OCI-LY1 (cell line): ENCODE measurements around the gene KLF7.

ENCODE experiments used
- H2AFZ ChIP-seq: fragments of 200-600 bp; sonication (generic), shearing (Covaris generic); 2 replicates; pipeline ENCODE4 v1.6.0; 2014; ENCODE audit warnings: antibody characterized with exemption, mild to moderate bottlenecking, low read length
- H3F3A ChIP-seq: fragments of 200-600 bp; sonication (generic), shearing (Covaris generic); 2 replicates; pipeline ENCODE4 v1.6.0; 2014; ENCODE audit warnings: mild to moderate bottlenecking, antibody characterized with exemption, low read length, moderate library complexity; ENCODE audit not compliant: insufficient read depth
- H3K27ac ChIP-seq: fragments of 200-600 bp; sonication (generic); 2 replicates; pipeline ENCODE4 v1.5.1; 2014; ENCODE audit warnings: low read length, mixed run types, mild to moderate bottlenecking, low read depth; ENCODE audit not compliant: poor library complexity, severe bottlenecking
- H3K27me3 ChIP-seq: fragments of 200-600 bp; sonication (generic); 2 replicates; pipeline ENCODE4 v1.6.0; 2014; ENCODE audit warnings: antibody characterized with exemption, mild to moderate bottlenecking, low read length, moderate library complexity; ENCODE audit not compliant: insufficient read depth
- H3K36me3 ChIP-seq: fragments of 200-600 bp; sonication (generic); 2 replicates; pipeline ENCODE4 v1.6.1; 2014; ENCODE audit warnings: mild to moderate bottlenecking, antibody characterized with exemption, low read length, moderate library complexity, mixed read lengths; ENCODE audit not compliant: insufficient read depth
- H3K4me1 ChIP-seq: fragments of 200-600 bp; sonication (generic); 2 replicates; pipeline ENCODE4 v1.5.1; 2014; ENCODE audit warnings: mild to moderate bottlenecking, low read length, moderate library complexity; ENCODE audit not compliant: insufficient read depth, severe bottlenecking
- H3K4me2 ChIP-seq: fragments of 200-600 bp; sonication (generic), shearing (Covaris generic); 2 replicates; pipeline ENCODE4 v1.6.1; 2014; ENCODE audit warnings: low read length
- H3K4me3 ChIP-seq: fragments of 200-600 bp; sonication (generic); 2 replicates; pipeline ENCODE4 v1.5.1; 2014; ENCODE audit warnings: low read length, low read depth, mild to moderate bottlenecking, mixed read lengths; ENCODE audit not compliant: poor library complexity, severe bottlenecking
- H3K79me2 ChIP-seq: fragments of 200-600 bp; shearing (Covaris generic); 2 replicates; pipeline ENCODE4 v1.6.1; 2016; ENCODE audit warnings: mixed run types, low read length, mixed read lengths; ENCODE audit not compliant: insufficient read depth
- H3K9ac ChIP-seq: fragments of 200-600 bp; sonication (generic), shearing (Covaris generic); 2 replicates; pipeline ENCODE4 v1.6.1; 2014; ENCODE audit warnings: mild to moderate bottlenecking, low read length, mixed read lengths
- H3K9me2 ChIP-seq: fragments of 200-600 bp; sonication (generic), shearing (Covaris generic); 2 replicates; pipeline ENCODE4 v1.6.1; 2014; ENCODE audit warnings: low read depth, mild to moderate bottlenecking, low read length, mixed read lengths
- H3K9me3 ChIP-seq: fragments of 200-600 bp; shearing (Covaris generic); 2 replicates; pipeline ENCODE4 v1.6.1; 2014; ENCODE audit warnings: low read length, mixed read lengths
- H4K20me1 ChIP-seq: fragments of 200-600 bp; sonication (generic), shearing (Covaris generic); 2 replicates; pipeline ENCODE4 v1.6.0; 2016; ENCODE audit warnings: mild to moderate bottlenecking, low read length; ENCODE audit not compliant: insufficient read depth
- CTCF ChIP-seq: fragments of 200-600 bp; sonication (generic), shearing (Covaris generic); IDR thresholded peaks from 2 replicates; pipeline ENCODE4 v1.5.1; 2017; ENCODE audit warnings: mild to moderate bottlenecking, antibody characterized with exemption, low read length, moderate library complexity, mixed read lengths
- EZH2 ChIP-seq: fragments of 200-600 bp; sonication (generic), shearing (Covaris generic); IDR thresholded peaks from 2 replicates; pipeline ENCODE4 v1.8.0; 2017; ENCODE audit warnings: borderline replicate concordance, mixed run types, mild to moderate bottlenecking, antibody characterized with exemption, low read length, moderate library complexity, mixed read lengths

KLF7 gene

DNA sequence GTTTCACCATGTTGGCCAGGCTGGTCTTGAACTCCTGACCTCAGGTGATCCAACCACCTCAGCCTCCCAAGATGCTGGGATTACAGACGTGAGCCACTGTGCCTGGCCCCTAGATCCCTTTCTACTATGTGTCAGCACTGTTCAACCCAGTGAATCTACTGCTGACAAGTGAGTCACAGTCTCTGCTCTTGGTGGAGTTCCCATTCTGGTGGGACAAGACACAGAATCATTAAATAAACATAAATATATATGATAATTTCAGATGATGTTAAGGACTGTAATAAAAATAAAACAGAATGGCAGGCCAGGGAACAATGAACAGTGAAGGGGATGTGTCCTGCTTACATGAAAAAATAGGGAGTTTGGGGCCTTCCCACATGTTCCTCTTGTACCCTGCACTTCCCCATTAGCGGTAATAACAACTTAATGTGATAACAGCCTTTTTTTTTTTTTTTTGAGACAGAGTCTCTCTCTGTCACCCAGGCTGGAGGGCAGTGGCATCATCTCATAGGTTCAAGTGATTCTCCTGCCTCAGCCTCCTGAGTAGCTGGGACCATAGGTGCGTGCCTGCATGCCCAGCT is 114.3 kb downstream of the KLF7 start:
- H3K9me2 ChIP-seq: no peaks in the 10 kb centered on the region
- H3K79me2 ChIP-seq: no peaks in the 10 kb centered on the region
- H3K4me2 ChIP-seq: no peak overlapping the region
- H2AFZ ChIP-seq: no peak overlapping the region
- no peaks in the 10 kb centered on the region for H3K9me3 ChIP-seq
- H4K20me1 ChIP-seq: no peaks in the 10 kb centered on the region
- no peaks in the 10 kb centered on the region for H3F3A ChIP-seq
- H3K9ac ChIP-seq: no peak overlapping the region
- H3K36me3 ChIP-seq: no peaks in the 10 kb centered on the region
- TF ChIP-seq CTCF (no peak), EZH2 (no peak)
- H3K27me3 ChIP-seq: no peaks in the 10 kb centered on the region
- no peak overlapping the region for H3K4me3 ChIP-seq
- no peak overlapping the region for H3K27ac ChIP-seq
- H3K4me1 ChIP-seq: no peaks in the 10 kb centered on the region

DNA sequence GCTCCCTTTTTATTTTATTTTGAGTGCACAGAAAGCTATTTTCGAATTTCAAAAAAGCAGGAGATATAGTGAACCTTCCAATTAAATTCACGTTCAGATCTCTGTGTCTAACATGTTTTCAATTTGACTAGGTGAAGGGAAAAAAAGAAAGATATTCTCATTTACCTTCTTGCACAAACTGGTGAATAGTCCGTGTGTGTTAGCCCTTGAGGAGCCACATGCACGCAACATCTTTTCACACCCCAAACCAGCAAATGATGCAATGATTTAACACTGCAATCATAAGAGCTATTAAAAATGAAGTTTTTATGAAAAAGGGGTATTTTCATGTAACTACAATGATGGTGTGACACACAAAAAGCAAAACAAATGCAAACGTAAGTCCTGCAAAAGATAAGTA is 116.6 kb downstream of the KLF7 start:
- Histone ChIP-seq H2AFZ (no peak overlapping the region), H3K4me3 (no peak overlapping the region), H3K27me3 (no peaks in the 10 kb centered on the region), H3K4me2 (no peak overlapping the region), H3K9ac (no peak overlapping the region), H3F3A (no peaks in the 10 kb centered on the region), H3K4me1 (no peaks in the 10 kb centered on the region), H4K20me1 (no peaks in the 10 kb centered on the region), H3K9me2 (no peaks in the 10 kb centered on the region), H3K27ac (no peak overlapping the region), H3K36me3 (no peaks in the 10 kb centered on the region), H3K79me2 (no peaks in the 10 kb centered on the region), H3K9me3 (no peaks in the 10 kb centered on the region)
- TF ChIP-seq CTCF: no peak
- TF ChIP-seq EZH2: no peak

DNA sequence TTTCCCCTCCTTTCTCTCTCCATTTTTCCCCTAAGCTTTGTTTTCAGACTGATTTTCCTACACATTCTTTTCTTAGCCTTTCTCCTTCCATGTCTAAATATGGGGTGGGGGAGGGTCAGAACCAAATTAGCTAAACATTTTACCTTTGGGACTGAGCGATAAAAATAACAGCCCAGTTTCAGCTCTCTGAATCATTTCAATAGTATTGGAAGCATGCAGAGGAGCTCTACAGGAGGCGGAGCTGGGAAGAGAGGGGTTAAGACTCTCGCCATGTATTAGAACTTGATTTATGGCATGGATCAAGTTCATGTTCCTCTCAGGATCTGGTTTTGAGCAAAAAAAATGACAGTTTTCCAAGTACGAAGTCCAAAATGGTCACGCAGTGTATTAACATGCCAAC is 117.3 kb downstream of the KLF7 start:
- Histone ChIP-seq H3K9ac (no peak overlapping the region), H3K4me1 (no peaks in the 10 kb centered on the region), H3K36me3 (no peaks in the 10 kb centered on the region), H2AFZ (no peak overlapping the region), H3K4me3 (no peak overlapping the region), H3K79me2 (no peaks in the 10 kb centered on the region), H3F3A (no peaks in the 10 kb centered on the region), H3K9me2 (no peaks in the 10 kb centered on the region), H4K20me1 (no peaks in the 10 kb centered on the region), H3K27ac (no peak overlapping the region), H3K9me3 (no peaks in the 10 kb centered on the region), H3K4me2 (no peak overlapping the region), H3K27me3 (no peaks in the 10 kb centered on the region)
- TF ChIP-seq EZH2: no peak
- TF ChIP-seq CTCF: no peak
